ENCODE data around the gene SUPT7L.

DNA sequence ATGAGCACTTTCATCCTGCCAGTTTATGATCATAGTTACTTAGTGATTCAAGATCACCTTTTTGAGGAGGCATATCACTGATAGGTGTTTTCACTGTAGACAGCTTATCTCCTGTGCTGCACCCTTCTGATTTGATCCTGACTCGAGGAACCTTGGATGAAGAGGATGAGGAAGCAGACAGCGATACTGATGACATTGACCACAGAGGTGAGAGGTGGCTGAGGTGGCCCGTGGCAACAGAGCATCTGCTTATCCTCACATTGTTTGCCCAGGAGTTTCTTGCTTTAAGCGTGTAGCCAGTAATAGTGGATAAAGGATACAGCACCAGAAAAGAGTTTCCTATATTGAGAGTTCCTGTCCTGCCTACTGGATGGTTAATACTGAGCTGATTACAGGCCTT, 15.7 kb downstream of the SUPT7L start:
- no peak for TF ChIP-seq RARB (CRISPR knock-in tag; IDR thresholded peaks at IDR 0.05)
- no peak for TF ChIP-seq BACH2 (CRISPR knock-in tag; IDR thresholded peaks at IDR 0.05; ENCODE audit: borderline replicate concordance)
- TF ChIP-seq ARNTL (CRISPR knock-in tag; IDR thresholded peaks at IDR 0.05; ENCODE audit: borderline replicate concordance, low read depth), result no peak
- TF ChIP-seq, protein P1, sequence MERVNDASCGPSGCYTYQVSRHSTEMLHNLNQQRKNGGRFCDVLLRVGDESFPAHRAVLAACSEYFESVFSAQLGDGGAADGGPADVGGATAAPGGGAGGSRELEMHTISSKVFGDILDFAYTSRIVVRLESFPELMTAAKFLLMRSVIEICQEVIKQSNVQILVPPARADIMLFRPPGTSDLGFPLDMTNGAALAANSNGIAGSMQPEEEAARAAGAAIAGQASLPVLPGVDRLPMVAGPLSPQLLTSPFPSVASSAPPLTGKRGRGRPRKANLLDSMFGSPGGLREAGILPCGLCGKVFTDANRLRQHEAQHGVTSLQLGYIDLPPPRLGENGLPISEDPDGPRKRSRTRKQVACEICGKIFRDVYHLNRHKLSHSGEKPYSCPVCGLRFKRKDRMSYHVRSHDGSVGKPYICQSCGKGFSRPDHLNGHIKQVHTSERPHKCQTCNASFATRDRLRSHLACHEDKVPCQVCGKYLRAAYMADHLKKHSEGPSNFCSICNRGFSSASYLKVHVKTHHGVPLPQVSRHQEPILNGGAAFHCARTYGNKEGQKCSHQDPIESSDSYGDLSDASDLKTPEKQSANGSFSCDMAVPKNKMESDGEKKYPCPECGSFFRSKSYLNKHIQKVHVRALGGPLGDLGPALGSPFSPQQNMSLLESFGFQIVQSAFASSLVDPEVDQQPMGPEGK (CRISPR knock-in tag; IDR thresholded peaks at IDR 0.05; ENCODE audit: borderline replicate concordance), result no peak

Data from SK-N-SH treated with all-trans-retinoic acid at 6 μM for 48 hours (cell line).